Thoracic aorta (tissue), 2 donors: ENCODE results near the gene KRT73. TPM values are rescaled to one million over a fixed set of nuclear protein-coding genes. Genes with fewer than 3 reads are reported as not detected.

Experiments
- ATAC-seq: fragments of 150-250 bp; one replicate; pipeline ENCODE4 v1.8.0; 2017; ENCODE audit warnings: low read depth; ENCODE audit not compliant: insufficient number of reproducible peaks, low FRiP score
- DNase-seq: peaks from one replicate; pipeline ENCODE4 v3.0.0-alpha.2; 2020; ENCODE audit warnings: low spot score
- H3K27ac ChIP-seq, 2 donors: fragments of 200-600 bp; sonication (generic); 1 replicate in 1 of 2; 2 replicates in 1 of 2; pipeline ENCODE4 v1.5.1; 2016; ENCODE audit warnings: mild to moderate bottlenecking in 2 of 2, moderate library complexity in 2 of 2
- H3K27me3 ChIP-seq: fragments of 200-600 bp; sonication (generic); replicated peaks from 2 replicates; pipeline ENCODE4 v1.6.0; 2016; ENCODE audit warnings: mild to moderate bottlenecking; ENCODE audit not compliant: insufficient read depth
- H3K36me3 ChIP-seq: fragments of 200-600 bp; sonication (generic); one replicate; pipeline ENCODE4 v1.5.1; 2016
- H3K4me1 ChIP-seq, 2 donors: fragments of 200-600 bp; sonication (generic); 1 replicate in 1 of 2; 2 replicates in 1 of 2; pipeline versions ENCODE4 v1.5.1 to v1.6.0; 2016; ENCODE audit warnings: low read depth in 2 of 2, mild to moderate bottlenecking in 1 of 2; ENCODE audit not compliant: control insufficient read depth in 1 of 2
- H3K4me3 ChIP-seq: fragments of 200-600 bp; sonication (generic); 2 replicates; pipeline ENCODE4 v1.5.1; 2016; ENCODE audit warnings: mild to moderate bottlenecking
- H3K9me3 ChIP-seq: fragments of 200-600 bp; sonication (generic); 2 replicates; pipeline ENCODE4 v1.5.1; 2016
- total RNA-seq, 2 donors: library from RNA; depleted of rRNA; stranded (reverse); fragments of >200 nt; gene quantifications; one replicate each; pipeline versions ENCODE4 v1.1.0 to v1.2.3, GENCODE V29; 2016
- TF ChIP-seq, protein P1 (sequence below): fragments of 200-600 bp; sonication (generic); IDR thresholded peaks from one replicate; pipeline ENCODE4 v1.5.1; 2019; ENCODE audit warnings: antibody characterized with exemption

The KRT73 gene
- total RNA-seq, 2 donors from 2014 or later, result not detected

DNA sequence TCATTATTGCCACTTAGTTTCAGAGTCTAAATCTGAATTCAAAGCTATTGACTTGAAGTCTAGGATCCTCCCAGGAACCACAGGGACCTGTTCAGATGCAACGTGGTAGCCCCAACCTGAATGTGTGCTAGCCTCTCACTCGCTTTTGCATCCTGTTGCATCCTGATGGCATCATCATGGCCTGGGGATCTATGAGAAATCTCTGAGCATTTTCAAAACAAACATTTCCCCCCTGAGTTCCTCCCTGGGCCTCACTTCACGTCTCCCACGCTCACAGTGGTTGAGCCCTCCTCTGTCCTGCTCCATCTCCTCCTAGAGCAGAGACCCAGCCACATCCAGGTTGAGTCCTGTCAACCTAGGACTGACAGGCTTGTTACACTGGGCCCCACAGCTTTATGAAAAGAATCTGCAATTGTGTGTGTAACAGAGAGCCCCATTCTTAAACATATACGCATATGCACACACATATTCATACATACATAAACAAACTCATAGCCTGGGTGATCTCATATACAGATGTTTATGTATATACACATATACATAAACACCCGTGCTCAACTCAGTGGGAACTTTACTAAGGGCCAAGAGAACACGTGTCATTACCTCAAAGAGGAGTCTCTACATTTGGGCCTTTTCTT lies 11.7 kb downstream of the KRT73 start:
- Histone ChIP-seq H3K4me3 (no peak overlapping the region), H3K4me1 (no peaks in the 10 kb centered on the region), H3K27me3 (no peaks in the 10 kb centered on the region), H3K9me3 (no peaks in the 10 kb centered on the region), H3K27ac (no peak overlapping the region), H3K36me3 (no peaks in the 10 kb centered on the region)
- DNase-seq (no peak), ATAC-seq (no peak)
- TF ChIP-seq, protein P1, sequence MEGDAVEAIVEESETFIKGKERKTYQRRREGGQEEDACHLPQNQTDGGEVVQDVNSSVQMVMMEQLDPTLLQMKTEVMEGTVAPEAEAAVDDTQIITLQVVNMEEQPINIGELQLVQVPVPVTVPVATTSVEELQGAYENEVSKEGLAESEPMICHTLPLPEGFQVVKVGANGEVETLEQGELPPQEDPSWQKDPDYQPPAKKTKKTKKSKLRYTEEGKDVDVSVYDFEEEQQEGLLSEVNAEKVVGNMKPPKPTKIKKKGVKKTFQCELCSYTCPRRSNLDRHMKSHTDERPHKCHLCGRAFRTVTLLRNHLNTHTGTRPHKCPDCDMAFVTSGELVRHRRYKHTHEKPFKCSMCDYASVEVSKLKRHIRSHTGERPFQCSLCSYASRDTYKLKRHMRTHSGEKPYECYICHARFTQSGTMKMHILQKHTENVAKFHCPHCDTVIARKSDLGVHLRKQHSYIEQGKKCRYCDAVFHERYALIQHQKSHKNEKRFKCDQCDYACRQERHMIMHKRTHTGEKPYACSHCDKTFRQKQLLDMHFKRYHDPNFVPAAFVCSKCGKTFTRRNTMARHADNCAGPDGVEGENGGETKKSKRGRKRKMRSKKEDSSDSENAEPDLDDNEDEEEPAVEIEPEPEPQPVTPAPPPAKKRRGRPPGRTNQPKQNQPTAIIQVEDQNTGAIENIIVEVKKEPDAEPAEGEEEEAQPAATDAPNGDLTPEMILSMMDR, result no peak

DNA sequence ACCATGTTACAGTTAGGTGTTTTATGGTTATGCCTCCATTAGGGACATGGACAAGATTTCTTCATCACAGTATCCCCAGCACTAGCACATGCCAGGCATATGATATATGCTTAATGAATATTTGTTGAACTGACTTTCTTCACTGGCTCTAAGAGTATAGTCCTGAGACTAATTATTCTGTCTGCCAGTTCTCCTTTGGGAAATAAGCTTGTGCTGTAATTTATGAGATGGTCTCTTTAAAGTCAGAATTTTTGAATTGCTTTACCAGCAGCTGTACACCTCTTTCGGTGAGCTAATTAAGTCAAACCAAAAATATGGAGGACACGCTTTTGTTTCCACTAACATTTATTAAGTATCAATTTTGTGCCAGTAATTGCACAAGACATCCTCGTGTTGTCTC lies 12.3 kb downstream of the KRT73 start:
- Histone ChIP-seq H3K27ac (no peak overlapping the region), H3K9me3 (no peaks in the 10 kb centered on the region), H3K27me3 (no peaks in the 10 kb centered on the region), H3K36me3 (no peaks in the 10 kb centered on the region), H3K4me3 (no peak overlapping the region), H3K4me1 (no peaks in the 10 kb centered on the region)
- TF ChIP-seq, protein P1, result no peak
- no peak for ATAC-seq
- no peak for DNase-seq

DNA sequence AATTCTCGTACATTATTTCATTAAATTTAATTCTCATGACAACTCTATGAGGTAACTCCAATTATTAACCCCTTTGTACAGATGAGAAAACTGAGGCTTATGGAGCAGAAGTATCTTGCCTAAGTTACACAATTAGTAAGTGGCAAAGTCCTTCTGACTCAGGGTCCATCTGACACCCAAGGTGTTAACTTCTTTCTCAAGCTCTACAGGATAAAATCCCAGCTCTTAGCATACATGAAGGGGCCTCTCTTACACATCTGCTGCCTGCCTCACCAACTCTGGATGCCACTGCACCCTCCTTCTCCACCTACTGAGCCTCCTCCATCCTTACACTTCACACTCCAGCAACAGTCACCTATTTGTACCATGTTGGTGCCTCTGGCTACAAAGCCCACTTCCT lies 12.8 kb downstream of the KRT73 start:
- ATAC-seq (no peak), DNase-seq (no peak)
- no peaks in the 10 kb centered on the region for H3K27me3 ChIP-seq
- no peaks in the 10 kb centered on the region for H3K4me1 ChIP-seq
- H3K9me3 ChIP-seq, result no peaks in the 10 kb centered on the region
- no peak overlapping the region for H3K27ac ChIP-seq
- no peaks in the 10 kb centered on the region for H3K36me3 ChIP-seq
- no peak overlapping the region for H3K4me3 ChIP-seq
- TF ChIP-seq, protein P1, result no peak

DNA sequence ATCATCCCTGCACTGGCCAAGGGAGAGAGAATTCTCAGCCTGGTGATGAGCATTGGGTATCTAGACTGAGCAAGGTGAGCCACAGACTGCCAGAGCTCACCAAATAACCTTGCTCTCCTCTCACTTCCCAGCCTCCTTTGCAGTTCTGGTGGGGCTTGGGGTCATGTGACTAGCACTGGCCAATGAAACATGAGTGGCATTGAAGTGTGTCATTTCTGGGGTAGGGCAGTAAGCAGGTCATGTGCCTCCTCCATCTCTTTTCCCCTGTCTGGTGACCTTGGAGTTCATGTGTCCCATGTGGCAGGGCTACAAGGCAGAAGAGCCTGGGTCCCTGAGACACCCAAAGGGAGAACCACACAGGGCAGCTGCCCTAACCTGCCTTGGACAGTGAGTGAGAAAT lies 13.5 kb downstream of the KRT73 start:
- Histone ChIP-seq H3K36me3 (no peaks in the 10 kb centered on the region), H3K27ac (no peak overlapping the region), H3K9me3 (no peaks in the 10 kb centered on the region), H3K27me3 (no peaks in the 10 kb centered on the region), H3K4me3 (no peak overlapping the region), H3K4me1 (no peaks in the 10 kb centered on the region)
- TF ChIP-seq, protein P1, result no peak
- ATAC-seq, result no peak
- no peak for DNase-seq

DNA sequence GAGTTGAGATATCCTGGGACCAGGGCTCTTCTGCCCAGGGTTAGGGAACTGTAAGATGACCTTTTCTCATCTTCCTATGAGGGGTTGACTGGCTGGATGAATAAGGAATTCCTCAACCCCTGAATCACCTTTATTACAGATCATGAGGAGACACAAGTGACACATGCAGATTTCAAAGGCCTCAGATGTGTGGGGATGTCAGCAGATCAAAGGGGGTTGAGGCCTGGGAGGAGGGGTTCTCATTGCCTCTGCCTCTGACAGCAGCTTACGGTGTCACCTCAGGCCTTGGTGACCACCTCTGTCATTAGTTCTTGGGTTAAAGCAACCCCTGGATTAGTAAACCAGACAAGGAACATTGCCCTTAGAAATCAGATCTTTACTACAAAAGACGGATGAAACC lies 15.0 kb downstream of the KRT73 start:
- no peak for ATAC-seq
- no peak for DNase-seq
- Histone ChIP-seq H3K27ac (no peak overlapping the region), H3K9me3 (no peaks in the 10 kb centered on the region), H3K4me3 (no peak overlapping the region), H3K27me3 (no peaks in the 10 kb centered on the region), H3K36me3 (no peaks in the 10 kb centered on the region), H3K4me1 (no peaks in the 10 kb centered on the region)
- TF ChIP-seq, protein P1, result no peak
